Hippocampal formation (tissue), 2 donors: ENCODE measurements around the gene LRRC18.

Experiments used
- DNase-seq, 2 donors: peaks; one replicate each; lab custom pipeline; 2025; lab: John Stamatoyannopoulos, UW

The LRRC18 gene

GRCh38 chr10:48939790-48940325, at the start of gene LRRC18:
LRRC18 (minus strand) TSS chr10:48939840; CDS start chr10:48914155, 25,685 bp downstream.
- DNase-seq = no peak

GRCh38 chr10:48985621-48986158, 46.0 kb upstream of the LRRC18 start:
- no peak for DNase-seq

GRCh38 chr10:48983648-48984351, 44.2 kb upstream of the LRRC18 start:
- no peak for DNase-seq

GRCh38 chr10:48982584-48982983, 42.9 kb upstream of the LRRC18 start:
- DNase-seq = no peak

- peak in 1 of 2 donors; percentile 19 for DNase-seq
These were observed 41.8 kb upstream of the LRRC18 start for GRCh38 chr10:48981310-48981907.

GRCh38 chr10:48978318-48978717, 38.7 kb upstream of the LRRC18 start:
- no peak for DNase-seq

- no peak for DNase-seq
These were observed 36.6 kb upstream of the LRRC18 start for GRCh38 chr10:48976196-48976595.

GRCh38 chr10:48974510-48975156, 35.0 kb upstream of the LRRC18 start:
- no peak for DNase-seq

GRCh38 chr10:48973065-48973464, 33.4 kb upstream of the LRRC18 start:
- DNase-seq = no peak

GRCh38 chr10:48970654-48971053, 31.0 kb upstream of the LRRC18 start:
- no peak for DNase-seq

- DNase-seq = no peak
These were observed 30.4 kb upstream of the LRRC18 start for GRCh38 chr10:48970046-48970445.

- no peak for DNase-seq
These were observed 28.4 kb upstream of the LRRC18 start for GRCh38 chr10:48968036-48968435.

GRCh38 chr10:48965460-48965859, 25.8 kb upstream of the LRRC18 start:
- DNase-seq = no peak

GRCh38 chr10:48964038-48964437, 24.4 kb upstream of the LRRC18 start:
- DNase-seq = no peak

- no peak for DNase-seq
These were observed 19.1 kb upstream of the LRRC18 start for GRCh38 chr10:48958598-48959190.

- DNase-seq = no peak
These were observed 17.9 kb upstream of the LRRC18 start for GRCh38 chr10:48957361-48958151.

GRCh38 chr10:48951707-48952106, 12.1 kb upstream of the LRRC18 start:
- no peak for DNase-seq

GRCh38 chr10:48948470-48949037, 8.9 kb upstream of the LRRC18 start:
- no peak for DNase-seq

- DNase-seq = no peak
These were observed 8.2 kb upstream of the LRRC18 start for GRCh38 chr10:48947690-48948469.

- no peak for DNase-seq
These were observed 7.4 kb upstream of the LRRC18 start for GRCh38 chr10:48946891-48947500.
